ENCODE data around the gene ANKRD35. TPM values are rescaled to one million over a fixed set of nuclear protein-coding genes. Genes with fewer than 3 reads are reported as not detected.

The ANKRD35 gene
- total and polyA plus RNA-seq, 8 donors, result 1.4 to 4.8 (median 4.0) TPM

DNA sequence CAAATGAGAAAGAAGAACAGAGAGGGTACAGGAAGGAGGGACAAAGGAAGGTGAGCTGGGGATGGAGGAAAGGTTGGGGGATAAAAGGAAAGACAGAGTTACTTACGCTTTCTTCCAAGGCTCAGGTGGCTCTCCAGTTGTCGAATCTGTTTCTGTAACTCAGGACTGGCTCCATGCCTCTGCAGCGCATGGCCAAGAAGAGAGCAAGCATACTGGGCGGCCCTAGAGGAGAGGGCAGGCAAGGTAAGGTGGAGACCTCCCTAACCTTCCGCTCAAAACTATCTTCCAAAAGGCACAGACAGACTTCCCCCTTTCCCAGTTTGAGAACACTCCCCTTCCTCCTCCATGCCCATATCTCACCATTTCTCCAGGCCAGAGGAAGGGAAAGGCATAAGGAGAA is 31.9 kb upstream of the ANKRD35 start:
- no peaks in the 10 kb centered on the region for H3K9me3 ChIP-seq
- no peaks in the 10 kb centered on the region for H3K27me3 ChIP-seq
- intact Hi-C loops (cut with DNase I), result no loop called here
- H3K4me3 ChIP-seq, result peak overlapping the region; percentile 85 to 93
- no peak for DNase-seq
- H3K27ac ChIP-seq, result peak overlapping the region in 1 of 2 donors; percentile 91
- ATAC-seq, result no peak
- peaks cover 14 to 45% of the 10 kb centered on the region in 2 donors for H3K4me1 ChIP-seq
- TF ChIP-seq CTCF (IDR thresholded peaks at IDR 0.05), result no peak
- H3K36me3 ChIP-seq, result peaks cover 0 to 33% of the 10 kb centered on the region in 2 donors

GRCh38 chr1:145916745-145917144 is 31.1 kb upstream of the ANKRD35 start:
- DNase-seq (no peak), ATAC-seq (no peak)
- H3K9me3 ChIP-seq, result no peaks in the 10 kb centered on the region
- no peak overlapping the region for H3K4me3 ChIP-seq
- no peaks in the 10 kb centered on the region for H3K27me3 ChIP-seq
- intact Hi-C loops (cut with DNase I), result no loop called here
- H3K36me3 ChIP-seq, result peaks cover 0 to 37% of the 10 kb centered on the region in 2 donors
- H3K4me1 ChIP-seq, result peaks cover 14 to 41% of the 10 kb centered on the region in 2 donors
- TF ChIP-seq CTCF (IDR thresholded peaks at IDR 0.05), result no peak
- no peak overlapping the region for H3K27ac ChIP-seq

GRCh38 chr1:145912128-145912641 is 26.5 kb upstream of the ANKRD35 start:
- no peak for TF ChIP-seq CTCF (IDR thresholded peaks at IDR 0.05)
- peaks cover 0 to 50% of the 10 kb centered on the region in 2 donors for H3K36me3 ChIP-seq
- DNase-seq, result no peak
- no peaks in the 10 kb centered on the region for H3K27me3 ChIP-seq
- H3K4me3 ChIP-seq, result no peak overlapping the region
- no peak for ATAC-seq
- no peaks in the 10 kb centered on the region for H3K9me3 ChIP-seq
- no peak overlapping the region for H3K27ac ChIP-seq
- peaks cover under 1 to 14% of the 10 kb centered on the region in 2 donors for H3K4me1 ChIP-seq
- intact Hi-C loops (cut with DNase I), result no loop called here

- H3K4me3 ChIP-seq, result no peak overlapping the region
- H3K36me3 ChIP-seq, result peaks cover 0 to 33% of the 10 kb centered on the region in 2 donors
- intact Hi-C loops (cut with DNase I), result no loop called here
Measured at GRCh38 chr1:145908653-145909052, 23.0 kb upstream of the ANKRD35 start.

More at GRCh38 chr1:145908653-145909052, 23.0 kb upstream of the ANKRD35 start:
- DNase-seq (no peak), ATAC-seq (no peak)
- TF ChIP-seq CTCF (IDR thresholded peaks at IDR 0.05), result no peak
- Histone ChIP-seq H3K4me1 (peaks cover 0 to 6% of the 10 kb centered on the region in 2 donors), H3K27me3 (no peaks in the 10 kb centered on the region), H3K9me3 (no peaks in the 10 kb centered on the region), H3K27ac (no peak overlapping the region)

Data from left lung (tissue), 10 donors.